Trophoblast cell (in vitro differentiated cells and primary cell): ENCODE data around the gene DCUN1D3.

Experiments used
- DNase-seq, 2 donors: peaks; one replicate each; pipeline ENCODE4 v3.0.0-alpha.2; 2016
- H2AFZ ChIP-seq: 2 replicates; pipeline ENCODE4 v1.6.1; 2013; ENCODE audit warnings: low read length, moderate library complexity, mild to moderate bottlenecking; ENCODE audit not compliant: insufficient read depth, poor library complexity
- H2AK5ac ChIP-seq: 2 replicates; pipeline ENCODE4 v1.6.1; 2013; ENCODE audit warnings: mild to moderate bottlenecking, low read length
- H2BK120ac ChIP-seq: 2 replicates; pipeline ENCODE4 v1.6.1; 2013; ENCODE audit warnings: low read length, mild to moderate bottlenecking, moderate library complexity; ENCODE audit not compliant: insufficient read depth, poor library complexity
- H2BK12ac ChIP-seq: 2 replicates; pipeline ENCODE4 v1.6.1; 2013; ENCODE audit warnings: mild to moderate bottlenecking, low read length, moderate library complexity
- H2BK5ac ChIP-seq: 2 replicates; pipeline ENCODE4 v1.6.1; 2013; ENCODE audit warnings: low read length, low read depth, moderate library complexity, mild to moderate bottlenecking; ENCODE audit not compliant: poor library complexity
- H3K14ac ChIP-seq: 2 replicates; pipeline ENCODE4 v1.6.1; 2013; ENCODE audit warnings: mild to moderate bottlenecking, low read length
- H3K18ac ChIP-seq: 2 replicates; pipeline ENCODE4 v1.6.1; 2013; ENCODE audit warnings: mild to moderate bottlenecking, low read length
- H3K23ac ChIP-seq: 2 replicates; pipeline ENCODE4 v1.6.1; 2013; ENCODE audit warnings: low read length
- H3K27ac ChIP-seq: 2 replicates; pipeline ENCODE4 v1.5.1; 2013; ENCODE audit warnings: low read depth, mild to moderate bottlenecking, inconsistent platforms, low read length, moderate library complexity
- H3K27me3 ChIP-seq: 2 replicates; pipeline ENCODE4 v1.6.1; 2013; ENCODE audit warnings: inconsistent platforms, mild to moderate bottlenecking, low read length, moderate library complexity; ENCODE audit not compliant: insufficient read depth
- H3K36me3 ChIP-seq, 2 experiments: 1 replicate in 1 of 2; 2 replicates in 1 of 2; pipeline ENCODE4 v1.6.1; 2013; ENCODE audit warnings: low read length in 2 of 2, mild to moderate bottlenecking in 2 of 2, moderate library complexity in 1 of 2; ENCODE audit not compliant: insufficient read depth in 2 of 2, control insufficient read depth in 1 of 2
- H3K4ac ChIP-seq: 2 replicates; pipeline ENCODE4 v1.6.1; 2013; ENCODE audit warnings: low read depth, mild to moderate bottlenecking, low read length, moderate library complexity
- H3K4me1 ChIP-seq, 2 experiments: 1 replicate in 1 of 2; 2 replicates in 1 of 2; pipeline ENCODE4 v1.6.1; 2013; ENCODE audit warnings: low read length in 2 of 2, mild to moderate bottlenecking in 2 of 2, moderate library complexity in 1 of 2; ENCODE audit not compliant: insufficient read depth in 2 of 2, control insufficient read depth in 1 of 2
- H3K4me2 ChIP-seq: 2 replicates; pipeline ENCODE4 v1.6.1; 2013; ENCODE audit warnings: inconsistent platforms, mild to moderate bottlenecking, low read length, moderate library complexity
- H3K4me3 ChIP-seq: 2 replicates; pipeline ENCODE4 v1.5.1; 2013; ENCODE audit warnings: mild to moderate bottlenecking, low read depth, low read length, inconsistent platforms
- H3K79me1 ChIP-seq: one replicate; pipeline ENCODE4 v1.6.1; 2013; ENCODE audit warnings: low read length
- H3K79me2 ChIP-seq: 2 replicates; pipeline ENCODE4 v1.6.1; 2013; ENCODE audit warnings: low read length, mild to moderate bottlenecking; ENCODE audit not compliant: control insufficient read depth, insufficient read depth, poor library complexity
- H3K9ac ChIP-seq: 2 replicates; pipeline ENCODE4 v1.6.1; 2013; ENCODE audit warnings: mild to moderate bottlenecking, low read length
- H3K9me3 ChIP-seq: 2 replicates; pipeline ENCODE4 v1.6.1; 2013; ENCODE audit warnings: low read depth, mild to moderate bottlenecking, control low read depth, inconsistent platforms, low read length; ENCODE audit not compliant: insufficient read depth
- H4K12ac ChIP-seq: 2 replicates; pipeline ENCODE4 v1.6.1; 2013; ENCODE audit warnings: low read depth, mild to moderate bottlenecking, low read length, moderate library complexity
- H4K8ac ChIP-seq: 2 replicates; pipeline ENCODE4 v1.6.1; 2013; ENCODE audit warnings: low read depth, mild to moderate bottlenecking, low read length, moderate library complexity
- H4K91ac ChIP-seq: one replicate; pipeline ENCODE4 v1.6.1; 2013; ENCODE audit warnings: low read depth, mild to moderate bottlenecking, low read length, moderate library complexity
- WGBS: extraction: QIAGEN DNeasy Blood & Tissue Kit; methylation state at CpG from one replicate; pipeline ENCODE4 v1.1.7; 2013; ENCODE audit warnings: missing lambda C conversion rate; ENCODE audit not compliant: insufficient read length, insufficient coverage; ENCODE audit errors: extremely low coverage; 5-methylcytosine and 5-hydroxymethylcytosine counted together

The DCUN1D3 gene

DNA sequence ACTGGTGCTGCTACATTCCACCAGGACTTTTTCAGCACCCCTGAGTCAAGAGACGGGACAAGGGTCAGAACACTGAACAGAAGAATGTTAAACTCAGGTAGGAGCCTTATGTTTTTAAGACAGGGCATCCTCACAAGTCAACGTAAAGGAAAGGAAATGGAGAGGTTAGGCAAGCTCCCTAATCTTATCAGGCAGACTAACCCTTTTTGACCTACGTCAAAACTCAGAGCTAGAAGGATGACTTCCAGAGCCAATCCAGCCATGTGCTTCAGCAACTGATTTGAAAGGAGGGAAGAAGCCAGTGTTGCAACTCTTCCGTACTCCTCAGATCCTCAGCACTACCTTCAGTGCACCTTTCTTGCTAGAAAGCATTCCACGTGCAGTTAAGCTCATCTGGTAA lies 47.0 kb downstream of the DCUN1D3 start:
- WGBS: no CpG with 5 or more reads among the region's 5 CpGs
- Histone ChIP-seq H4K12ac (no peak overlapping the region), H3K27ac (no peak overlapping the region)

DNA sequence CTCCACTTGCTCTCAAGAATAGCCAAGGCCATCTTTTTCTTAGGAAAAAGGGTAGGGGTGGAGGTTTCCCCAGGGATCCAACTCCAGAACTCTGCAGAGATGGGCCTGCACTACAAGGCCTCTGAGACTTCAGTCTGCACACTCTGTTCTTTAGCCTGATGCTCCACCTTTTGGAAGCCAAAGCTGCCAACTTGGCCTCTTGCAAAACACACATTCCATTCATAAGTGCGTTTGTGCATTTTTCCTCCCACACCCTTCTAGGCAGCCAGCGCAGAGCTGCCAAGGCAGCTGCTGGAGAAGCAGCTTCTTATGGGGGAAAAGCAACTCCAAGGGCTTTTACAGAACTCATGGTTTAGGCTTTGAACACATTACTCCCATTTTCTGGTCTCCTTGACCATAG lies 48.6 kb downstream of the DCUN1D3 start:
- peaks cover 0 to 2% of the 10 kb centered on the region in 2 experiments for H3K36me3 ChIP-seq
- H3K23ac ChIP-seq: no peak overlapping the region
- H2BK5ac ChIP-seq: no peak overlapping the region
- H4K91ac ChIP-seq: no peak overlapping the region
- no peak overlapping the region for H3K4ac ChIP-seq
- H3K27me3 ChIP-seq: no peaks in the 10 kb centered on the region
- H3K14ac ChIP-seq: no peak overlapping the region
- H3K18ac ChIP-seq: no peak overlapping the region
- no peak overlapping the region for H2AK5ac ChIP-seq
- no peak overlapping the region for H4K8ac ChIP-seq
- DNase-seq: peak; percentile 59 to 84
- H3K4me1 ChIP-seq: peaks cover 0 to 5% of the 10 kb centered on the region in 2 experiments
- H3K4me3 ChIP-seq: no peak overlapping the region
- no CpG with 5 or more reads among the region's 2 CpGs for WGBS
- H3K27ac ChIP-seq: no peak overlapping the region
- no peak overlapping the region for H2AFZ ChIP-seq
- H4K12ac ChIP-seq: no peak overlapping the region
- no peak overlapping the region for H3K9ac ChIP-seq
- no peak overlapping the region for H2BK120ac ChIP-seq
- no peaks in the 10 kb centered on the region for H3K79me2 ChIP-seq
- H3K9me3 ChIP-seq: no peaks in the 10 kb centered on the region
- H2BK12ac ChIP-seq: no peak overlapping the region
- no peak overlapping the region for H3K4me2 ChIP-seq
- no peaks in the 10 kb centered on the region for H3K79me1 ChIP-seq

More for the DNA sequence above, 47.0 kb downstream of the DCUN1D3 start:
- Histone ChIP-seq H2AFZ (no peak overlapping the region), H2BK120ac (no peak overlapping the region), H3K23ac (no peak overlapping the region), H2AK5ac (no peak overlapping the region), H3K9me3 (no peaks in the 10 kb centered on the region), H4K91ac (no peak overlapping the region), H3K79me1 (no peaks in the 10 kb centered on the region), H3K79me2 (no peaks in the 10 kb centered on the region), H3K18ac (no peak overlapping the region), H3K4ac (no peak overlapping the region), H2BK5ac (no peak overlapping the region), H2BK12ac (no peak overlapping the region), H3K14ac (no peak overlapping the region), H4K8ac (no peak overlapping the region), H3K4me1 (peaks cover 0 to 5% of the 10 kb centered on the region in 2 experiments), H3K9ac (no peak overlapping the region), H3K4me2 (no peak overlapping the region), H3K36me3 (peaks cover 0 to 2% of the 10 kb centered on the region in 2 experiments), H3K27me3 (no peaks in the 10 kb centered on the region), H3K4me3 (no peak overlapping the region)
- DNase-seq: peak; percentile 37 to 58

DNA sequence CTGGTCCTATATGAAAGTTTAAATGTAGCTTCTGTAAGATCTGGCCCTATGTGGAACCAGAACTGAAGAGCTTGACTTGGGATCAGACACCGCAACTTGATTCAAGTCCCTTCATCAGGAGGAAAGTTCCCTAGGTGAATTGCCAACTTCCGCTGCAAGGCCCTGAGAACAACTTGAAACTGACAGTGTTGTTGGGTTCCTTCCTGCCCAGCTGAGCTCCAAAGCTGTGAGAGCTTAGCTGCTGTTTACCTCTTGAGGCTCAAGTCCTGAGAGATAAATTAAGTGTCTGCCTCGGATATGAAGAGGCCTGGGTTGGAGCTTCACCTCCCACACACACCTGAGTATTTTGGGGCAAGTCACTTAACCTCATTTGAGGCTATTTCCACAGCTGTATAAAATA lies 49.2 kb downstream of the DCUN1D3 start:
- Histone ChIP-seq H3K4ac (no peak overlapping the region), H3K4me1 (peaks cover 0 to 5% of the 10 kb centered on the region in 2 experiments), H3K36me3 (no peaks in the 10 kb centered on the region), H3K23ac (no peak overlapping the region), H2BK5ac (no peak overlapping the region), H2AK5ac (no peak overlapping the region), H2BK120ac (no peak overlapping the region), H3K9ac (no peak overlapping the region), H3K27me3 (no peaks in the 10 kb centered on the region), H3K27ac (no peak overlapping the region), H3K18ac (no peak overlapping the region), H2BK12ac (no peak overlapping the region), H3K79me2 (no peaks in the 10 kb centered on the region), H4K91ac (no peak overlapping the region), H3K4me2 (no peak overlapping the region), H2AFZ (no peak overlapping the region), H3K4me3 (no peak overlapping the region), H3K79me1 (no peaks in the 10 kb centered on the region), H4K12ac (no peak overlapping the region), H4K8ac (no peak overlapping the region), H3K14ac (no peak overlapping the region), H3K9me3 (no peaks in the 10 kb centered on the region)
- no CpG with 5 or more reads among the region's 3 CpGs for WGBS
- no peak for DNase-seq

DNA sequence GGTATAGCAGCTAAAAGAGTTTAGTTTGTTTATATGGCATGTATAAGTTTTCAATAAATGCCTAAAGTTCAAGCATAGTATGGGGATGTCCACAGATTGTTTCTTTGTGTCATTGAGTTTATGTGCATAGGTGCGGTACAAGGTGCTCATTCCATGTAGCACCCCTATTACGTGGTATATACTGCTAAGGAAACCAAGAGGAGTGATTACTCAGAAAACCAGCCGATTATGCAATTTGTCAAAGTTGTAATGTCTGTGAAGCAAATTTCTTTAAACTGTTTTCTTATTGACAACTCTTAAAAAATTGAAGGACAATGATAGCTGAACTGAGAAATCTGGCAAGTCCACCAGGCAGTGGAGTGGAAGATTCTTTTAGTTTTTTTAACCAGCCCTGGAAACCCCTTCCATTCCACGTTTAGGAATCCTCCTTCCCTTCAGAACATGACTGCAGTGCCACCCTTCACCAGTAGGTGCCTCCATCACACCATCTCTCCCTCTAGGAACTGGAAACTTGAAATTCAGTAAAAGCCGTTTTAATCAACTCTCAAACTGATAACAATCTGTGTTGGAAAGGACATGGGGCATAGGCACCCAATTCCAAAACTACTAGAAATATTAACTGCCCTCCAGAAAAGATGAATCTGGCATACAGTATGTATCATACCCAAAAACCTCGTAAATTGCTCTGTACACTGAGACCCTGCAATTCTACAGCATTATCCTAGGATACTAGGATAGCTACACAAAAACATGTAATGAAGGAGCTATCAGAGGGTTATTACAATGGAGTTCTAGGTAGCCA lies 50.4 kb downstream of the DCUN1D3 start:
- Histone ChIP-seq H2BK120ac (no peak overlapping the region), H3K4me2 (no peak overlapping the region)

More for the DNA sequence above, 50.4 kb downstream of the DCUN1D3 start:
- Histone ChIP-seq H3K18ac (no peak overlapping the region), H4K12ac (no peak overlapping the region), H2AK5ac (no peak overlapping the region), H4K91ac (no peak overlapping the region), H2AFZ (no peak overlapping the region), H3K14ac (no peak overlapping the region), H2BK12ac (no peak overlapping the region), H4K8ac (no peak overlapping the region), H3K27me3 (no peaks in the 10 kb centered on the region), H3K4me1 (peaks cover 0 to 5% of the 10 kb centered on the region in 2 experiments), H3K23ac (no peak overlapping the region), H3K4ac (no peak overlapping the region), H3K79me1 (no peaks in the 10 kb centered on the region), H3K36me3 (peaks cover 0 to 2% of the 10 kb centered on the region in 2 experiments), H2BK5ac (no peak overlapping the region), H3K9ac (no peak overlapping the region), H3K4me3 (no peak overlapping the region), H3K9me3 (no peaks in the 10 kb centered on the region), H3K79me2 (no peaks in the 10 kb centered on the region), H3K27ac (no peak overlapping the region)
- DNase-seq: peak; percentile 29 to 76
- no CpG with 5 or more reads among the region's 6 CpGs for WGBS
